Measurements from ENCODE around the gene MTF1.

Gene MTF1

GRCh38 chr1:37762516-37762915, 96.9 kb downstream of the MTF1 start:
- no peak overlapping the region for H3K27ac ChIP-seq
- TF ChIP-seq ZFX (IDR thresholded peaks at IDR 0.05) (no peak), CTCF (conservative IDR thresholded peaks at IDR 0.05) (no peak)

- no peak for TF ChIP-seq ZFX (IDR thresholded peaks at IDR 0.05)
- TF ChIP-seq CTCF (conservative IDR thresholded peaks at IDR 0.05), result no peak
Observed at GRCh38 chr1:37761416-37762095, 97.8 kb downstream of the MTF1 start.

More at GRCh38 chr1:37761416-37762095, 97.8 kb downstream of the MTF1 start:
- no peak overlapping the region for H3K27ac ChIP-seq

Measured in C4-2B (cell line).